Heart right ventricle (tissue), 16 donors: ENCODE results near the gene CYP2R1. TPM values are rescaled to one million over a fixed set of nuclear protein-coding genes. Genes with fewer than 3 reads are reported as not detected.
A peak's percentile ranks its signal among the peaks of the same experiment; 100 is the strongest.

Experiments used
- ATAC-seq, 8 donors: fragments of 200-7000 bp; cut with Tn5 transposase; one replicate each; pipeline ENCODE4 v1.9.1; 2020; ENCODE audit warnings: mild to moderate bottlenecking in 8 of 8, moderate library complexity in 8 of 8, moderate number of reproducible peaks in 1 of 8
- DNase-seq, 2 donors: peaks; one replicate each; pipeline ENCODE4 v3.0.0-alpha.2; 2020
- H3K27ac ChIP-seq, 10 donors: fragments of 200-600 bp; sonication (generic) in 2 of 10; one replicate each; pipeline versions ENCODE4 v1.5.0 to v1.8.0; 2020 to 2022; ENCODE audit warnings: mild to moderate bottlenecking in 3 of 10
- H3K27me3 ChIP-seq, 7 donors: fragments of 200-600 bp; one replicate each; pipeline ENCODE4 v1.8.0; 2021 to 2022; ENCODE audit warnings: mild to moderate bottlenecking in 2 of 7
- H3K36me3 ChIP-seq, 9 donors: fragments of 200-600 bp; sonication (generic) in 1 of 9; one replicate each; pipeline versions ENCODE4 v1.5.0 to v1.8.0; 2020 to 2022; ENCODE audit warnings: mild to moderate bottlenecking in 2 of 9
- H3K4me1 ChIP-seq, 9 donors: fragments of 200-600 bp; sonication (generic) in 1 of 9; one replicate each; pipeline versions ENCODE4 v1.5.0 to v1.8.0; 2020 to 2022; ENCODE audit warnings: mild to moderate bottlenecking in 4 of 9
- H3K4me3 ChIP-seq, 10 donors: fragments of 200-600 bp; sonication (generic) in 2 of 10; one replicate each; pipeline versions ENCODE4 v1.5.0 to v1.8.0; 2020 to 2022; ENCODE audit warnings: mild to moderate bottlenecking in 7 of 10, moderate library complexity in 2 of 10
- H3K9me3 ChIP-seq, 11 donors: fragments of 200-600 bp in 10 of 11; sonication (generic) in 2 of 11; one replicate each; pipeline versions ENCODE4 v1.5.0 to v1.8.0; 2013 to 2022; ENCODE audit warnings: mild to moderate bottlenecking in 2 of 11, control low read depth in 1 of 11, moderate library complexity in 1 of 11
- CTCF ChIP-seq, 9 donors: fragments of 200-600 bp; sonication (generic) in 2 of 9; IDR thresholded peaks; one replicate each; pipeline versions ENCODE4 v1.5.0 to v1.8.0; 2021 to 2022; ENCODE audit warnings: antibody characterized with exemption in 9 of 9, mild to moderate bottlenecking in 5 of 9, moderate library complexity in 1 of 9
- WGBS, 2 donors: extraction: QIAGEN DNeasy Blood & Tissue Kit; methylation state at CpG; one replicate each; pipeline ENCODE4 v1.1.7; 2013; ENCODE audit warnings: inconsistent platforms in 1 of 2; 5-methylcytosine and 5-hydroxymethylcytosine counted together
- intact Hi-C, 10 donors: fragments of 100-400 bp; cut with DNase I; formaldehyde crosslinking; loops; one replicate each; pipeline versions ENCODE4 v1.11.1 to v1.14.2; 2022
- polyA plus RNA-seq, 2 donors: library from polyadenylated mRNA; stranded (reverse); fragments of 200-250 nt; gene quantifications; one replicate each; pipeline ENCODE4 v1.2.3, GENCODE V29; 2013
- total RNA-seq, 10 donors: library from RNA; stranded (reverse); fragmentation: NEBNext Ultra II Directional in 3 of 10; extraction: Animal tissue kit (Norgen Biotek cat#: 25700) in 3 of 10; gene quantifications; one replicate each; pipeline versions ENCODE4 v1.2.1 to v1.2.4, GENCODE V29; 2021 to 2023
- donor health status: Arrhythmogenic right ventricular cardiomyopathy.
- donor health status: ischemic (EF 13 %, LVEDD 7.1; RV severe dilation, severe dysfunction).
- donor health status: healthy with polysubstance abuse.
- donor health status: DM: no; HTN: yes; CAD: no.
- donor health status: DM: no; HTN: no; CAD: no.
- donor health status: ischemic (EF 25% LVEDD 6.9; RV normal size, moderate dysfunction).
- donor health status: ischemic (EF 25% LVEDD 5.7; RV mildly dilated, moderate dysfunction).
- donor health status: healthy.
- donor health status: DM: yes; HTN: yes; CAD: no.
- donor health status: Ischemic cardiomyopathy.
- donor health status: ischemic (EF 35%, LVEDD 5.7; RV mildly dilated, moderate dysfunction).
- donor health status: nonischemic (EF 11% LVEDD 7.7; RV severe dilation, severe dysfunction).
- donor health status: DM: yes; HTN: yes; CAD: no.
- donor health status: PGD.
- donor health status: ischemic (EF 29% LVEDD 5.4; RV normal size, mild dysfunction).
- donor health status: nonischemic (EF 23%, LVEDD 6.1; RV moderate dilation, normal function).

CYP2R1 gene
- total and polyA plus RNA-seq, 12 donors, result 4.6 to 34.6 (median 6.8) TPM

DNA sequence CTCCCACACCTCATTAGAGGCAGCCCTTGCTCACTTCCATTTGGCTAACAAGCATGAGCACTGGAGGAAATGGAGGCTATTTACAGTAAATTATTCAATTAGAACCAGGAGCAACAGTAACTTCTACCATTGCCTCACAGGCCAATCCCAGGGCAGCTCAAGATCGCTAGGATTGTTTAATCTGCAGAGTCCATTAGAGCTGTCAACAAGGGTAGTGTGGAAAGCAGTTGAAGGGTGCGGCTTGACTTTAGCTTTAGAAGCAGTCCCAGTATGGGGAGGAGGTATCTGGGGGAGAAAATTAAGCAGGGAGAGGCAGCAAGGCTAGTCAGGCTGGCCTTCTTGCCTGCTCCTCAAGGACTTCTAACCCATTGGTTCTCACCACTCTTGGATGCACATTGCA, 38.3 kb upstream of the CYP2R1 start:
- intact Hi-C loops, result no loop called here
- no peaks in the 10 kb centered on the region for H3K36me3 ChIP-seq
- TF ChIP-seq CTCF (IDR thresholded peaks at IDR 0.05), result no peak

GRCh38 chr11:14927146-14927545, 35.1 kb upstream of the CYP2R1 start:
- Histone ChIP-seq H3K9me3 (peaks cover 0 to 11% (median 0%) of the 10 kb centered on the region in 11 donors), H3K36me3 (no peaks in the 10 kb centered on the region), H3K27ac (no peak overlapping the region), H3K4me3 (no peak overlapping the region), H3K4me1 (no peaks in the 10 kb centered on the region), H3K27me3 (peaks cover 0 to 15% (median 4%) of the 10 kb centered on the region in 7 donors)
- DNase-seq, result no peak
- TF ChIP-seq CTCF (IDR thresholded peaks at IDR 0.05), result no peak
- no peak for ATAC-seq
- intact Hi-C loops, result no loop called here

More for the DNA sequence above, 38.3 kb upstream of the CYP2R1 start:
- Histone ChIP-seq H3K27ac (no peak overlapping the region), H3K4me1 (no peaks in the 10 kb centered on the region), H3K4me3 (no peak overlapping the region), H3K9me3 (peaks cover 0 to 11% (median 0%) of the 10 kb centered on the region in 11 donors), H3K27me3 (peaks cover 0 to 5% (median under 1%) of the 10 kb centered on the region in 7 donors)
- DNase-seq (no peak), ATAC-seq (peak in 1 of 8 donors; percentile 57)
- 22 to 40% methylated on average over 2 of the region's 2 CpGs for WGBS, 2 donors

DNA sequence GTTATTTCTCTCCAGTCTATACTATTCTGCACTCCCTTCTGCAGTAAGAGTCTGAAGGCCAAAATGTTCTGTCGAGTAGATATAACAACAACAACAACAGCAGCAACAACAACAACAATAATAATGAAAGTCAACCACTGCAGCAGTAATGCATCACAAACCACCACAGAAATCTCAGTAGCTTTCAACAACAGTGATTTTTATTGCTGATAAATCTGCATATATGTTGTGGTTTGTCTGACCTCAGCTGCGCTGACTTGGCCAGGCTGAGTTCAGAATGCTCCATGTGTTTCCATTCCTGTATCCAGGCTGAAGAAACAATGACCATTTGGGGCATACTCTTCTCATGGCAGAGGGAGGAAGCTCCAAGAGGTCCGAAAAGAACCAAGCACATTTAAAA, 32.3 kb upstream of the CYP2R1 start:
- TF ChIP-seq CTCF (IDR thresholded peaks at IDR 0.05), result no peak
- Histone ChIP-seq H3K4me1 (no peaks in the 10 kb centered on the region), H3K27ac (no peak overlapping the region), H3K36me3 (no peaks in the 10 kb centered on the region), H3K9me3 (peaks cover 0 to 11% (median 0%) of the 10 kb centered on the region in 11 donors), H3K27me3 (peaks cover 0 to 15% (median 0%) of the 10 kb centered on the region in 7 donors), H3K4me3 (no peak overlapping the region)
- ATAC-seq, result no peak
- WGBS, 2 donors, result 87 to 89% methylated on average over 3 of the region's 3 CpGs
- DNase-seq, result no peak
- intact Hi-C loops, result no loop called here

- DNase-seq (no peak), ATAC-seq (no peak)
- Histone ChIP-seq H3K4me1 (no peaks in the 10 kb centered on the region), H3K27me3 (peaks cover 0 to 7% (median 0%) of the 10 kb centered on the region in 7 donors), H3K9me3 (peaks cover 0 to 3% (median 0%) of the 10 kb centered on the region in 11 donors), H3K36me3 (no peaks in the 10 kb centered on the region), H3K27ac (no peak overlapping the region), H3K4me3 (no peak overlapping the region)
- WGBS, 2 donors, result 91 to 92% methylated on average over 1 of the region's 1 CpG
- TF ChIP-seq CTCF (IDR thresholded peaks at IDR 0.05), result no peak
- intact Hi-C loops, result loop anchor here in 2 of 10 donors (10.0 kb wide), 2 partner anchors 122 to 158 kb away; partner anchors contain the start of gene CALCB (in 1 of the 2)
Measured at GRCh38 chr11:14916403-14916802, 24.4 kb upstream of the CYP2R1 start.
